Mesenchymal stem cell (in vitro differentiated cells and primary cell): ENCODE measurements around the gene DCUN1D3.
"Not testable (repeated sequence)": the region's sequence is repeated elsewhere in the genome, so short reads cannot be mapped to it uniquely, and the experiment has no call there.

Source experiments
- DNase-seq: peaks from one replicate; pipeline ENCODE4 v3.0.0-alpha.2; 2013
- H2AFZ ChIP-seq: one replicate; pipeline ENCODE4 v1.6.1; 2013; ENCODE audit warnings: low read depth, mild to moderate bottlenecking, control low read depth, inconsistent platforms, low read length, moderate library complexity
- H2AK5ac ChIP-seq: 2 replicates; pipeline ENCODE4 v1.6.1; 2013; ENCODE audit warnings: low read length, moderate library complexity, mild to moderate bottlenecking, inconsistent platforms; ENCODE audit not compliant: severe bottlenecking
- H2BK120ac ChIP-seq: one replicate; pipeline ENCODE4 v1.6.1; 2013; ENCODE audit warnings: low read depth, mild to moderate bottlenecking, inconsistent platforms, low read length, moderate library complexity
- H2BK12ac ChIP-seq, 2 experiments: one replicate each; pipeline ENCODE4 v1.6.1; 2013; ENCODE audit warnings: inconsistent platforms in 2 of 2, low read length in 2 of 2, mild to moderate bottlenecking in 2 of 2, moderate library complexity in 2 of 2, control low read depth in 1 of 2
- H2BK15ac ChIP-seq: one replicate; pipeline ENCODE4 v1.6.1; 2013; ENCODE audit warnings: mild to moderate bottlenecking, low read depth, inconsistent platforms; ENCODE audit not compliant: poor library complexity, severe bottlenecking
- H2BK5ac ChIP-seq: 2 replicates; pipeline ENCODE4 v1.6.1; 2013; ENCODE audit warnings: low read depth, mild to moderate bottlenecking, low read length, control low read depth, inconsistent platforms; ENCODE audit not compliant: poor library complexity, severe bottlenecking
- H3K14ac ChIP-seq, 2 experiments: one replicate each; pipeline ENCODE4 v1.6.1; 2013; ENCODE audit warnings: inconsistent platforms in 2 of 2, low read length in 2 of 2, control low read depth in 1 of 2, mild to moderate bottlenecking in 1 of 2, moderate library complexity in 1 of 2
- H3K18ac ChIP-seq, 2 experiments: one replicate each; pipeline ENCODE4 v1.6.1; 2013; ENCODE audit warnings: inconsistent platforms in 2 of 2, low read length in 2 of 2, control low read depth in 1 of 2, low read depth in 1 of 2, mild to moderate bottlenecking in 1 of 2
- H3K23ac ChIP-seq, 2 experiments: one replicate each; pipeline ENCODE4 v1.6.1; 2013; ENCODE audit warnings: inconsistent platforms in 2 of 2, low read length in 2 of 2, mild to moderate bottlenecking in 2 of 2, moderate library complexity in 2 of 2, control low read depth in 1 of 2
- H3K27ac ChIP-seq: 2 replicates; pipeline ENCODE4 v1.5.1; 2013; ENCODE audit warnings: mild to moderate bottlenecking, moderate library complexity, low read length, control low read depth, inconsistent platforms; ENCODE audit not compliant: poor library complexity, severe bottlenecking
- H3K27me3 ChIP-seq, 2 experiments: 2 replicates each; pipeline versions ENCODE4 v1.6.1 to v1.7.0; 2013; ENCODE audit warnings: low read length in 2 of 2, mild to moderate bottlenecking in 2 of 2, moderate library complexity in 2 of 2, control low read depth in 1 of 2, inconsistent platforms in 1 of 2; ENCODE audit not compliant: control insufficient read depth in 1 of 2, insufficient read depth in 1 of 2
- H3K36me3 ChIP-seq, 2 experiments: 2 replicates each; pipeline versions ENCODE4 v1.6.1 to v1.7.0; 2013; ENCODE audit warnings: low read length in 2 of 2, control low read depth in 1 of 2, inconsistent platforms in 1 of 2, low read depth in 1 of 2, mild to moderate bottlenecking in 1 of 2; ENCODE audit not compliant: insufficient read depth in 2 of 2, control insufficient read depth in 1 of 2
- H3K4ac ChIP-seq, 2 experiments: one replicate each; pipeline ENCODE4 v1.6.1; 2013; ENCODE audit warnings: inconsistent platforms in 2 of 2, low read length in 2 of 2, mild to moderate bottlenecking in 2 of 2, moderate library complexity in 2 of 2, control low read depth in 1 of 2, low read depth in 1 of 2
- H3K4me1 ChIP-seq: 2 replicates; pipeline ENCODE4 v1.6.1; 2013; ENCODE audit warnings: low read depth, low read length, control low read depth; ENCODE audit not compliant: control insufficient read depth, insufficient read depth
- H3K4me2 ChIP-seq: 2 replicates; pipeline ENCODE4 v1.6.1; 2013; ENCODE audit warnings: low read length, mild to moderate bottlenecking, inconsistent platforms; ENCODE audit not compliant: poor library complexity, severe bottlenecking
- H3K4me3 ChIP-seq, 2 experiments: 2 replicates each; pipeline versions ENCODE4 v1.5.1 to v1.7.0; 2013; ENCODE audit warnings: low read length in 2 of 2, mild to moderate bottlenecking in 2 of 2, control low read depth in 1 of 2, low read depth in 1 of 2; ENCODE audit not compliant: insufficient read depth in 1 of 2
- H3K79me1 ChIP-seq: replicated peaks from 2 replicates; pipeline ENCODE4 v1.6.1; 2013; ENCODE audit warnings: mild to moderate bottlenecking, control low read depth, low read length, inconsistent platforms; ENCODE audit not compliant: poor library complexity, severe bottlenecking
- H3K9ac ChIP-seq: 2 replicates; pipeline ENCODE4 v1.7.0; 2013; ENCODE audit warnings: mild to moderate bottlenecking, low read length, moderate library complexity
- H3K9me3 ChIP-seq: 2 replicates; pipeline ENCODE4 v1.7.0; 2013; ENCODE audit warnings: mild to moderate bottlenecking, low read length; ENCODE audit not compliant: control insufficient read depth
- H4K8ac ChIP-seq: one replicate; pipeline ENCODE4 v1.6.1; 2013; ENCODE audit warnings: inconsistent platforms, mild to moderate bottlenecking, low read length, moderate library complexity
- H4K91ac ChIP-seq: one replicate; pipeline ENCODE4 v1.6.1; 2013; ENCODE audit warnings: mild to moderate bottlenecking, low read length, inconsistent platforms
- WGBS: methylation state at CpG from one replicate; pipeline ENCODE4 v1.1.7; 2013; ENCODE audit warnings: mixed read lengths; 5-methylcytosine and 5-hydroxymethylcytosine counted together

DCUN1D3 gene

GRCh38 chr16:20862162-20862960, 37.8 kb downstream of the DCUN1D3 start:
- 98% methylated on average over 21 of the region's 21 CpGs for WGBS
- Histone ChIP-seq H4K91ac (no peak overlapping the region), H2BK120ac (no peak overlapping the region), H3K23ac (peak overlapping the region in 1 of 2 experiments; percentile 23), H2AFZ (no peak overlapping the region), H3K4me2 (no peak overlapping the region), H3K9ac (no peak overlapping the region), H2BK5ac (no peak overlapping the region), H2AK5ac (peak overlapping the region; percentile 26), H3K18ac (no peak overlapping the region), H3K27me3 (no peaks in the 10 kb centered on the region), H3K36me3 (peaks cover 30 to 49% of the 10 kb centered on the region in 2 experiments), H2BK12ac (no peak overlapping the region), H3K4me1 (peaks cover 15% of the 10 kb centered on the region), H3K27ac (no peak overlapping the region), H4K8ac (no peak overlapping the region), H3K9me3 (no peaks in the 10 kb centered on the region), H3K4me3 (no peak overlapping the region), H3K4ac (no peak overlapping the region), H3K79me1 (peaks cover 31% of the 10 kb centered on the region), H2BK15ac (no peak overlapping the region), H3K14ac (no peak overlapping the region)
- no peak for DNase-seq

- Histone ChIP-seq H3K36me3 (peaks cover 26 to 62% of the 10 kb centered on the region in 2 experiments), H3K79me1 (peaks cover 32% of the 10 kb centered on the region)
- H3K14ac ChIP-seq, H2BK15ac ChIP-seq, H3K23ac ChIP-seq, H3K9me3 ChIP-seq, H2BK5ac ChIP-seq, H4K91ac ChIP-seq, H4K8ac ChIP-seq, H3K18ac ChIP-seq, H3K4me2 ChIP-seq, H2AFZ ChIP-seq, H3K9ac ChIP-seq, H3K4me1 ChIP-seq, H3K27ac ChIP-seq, DNase-seq, H2AK5ac ChIP-seq, H2BK12ac ChIP-seq, H3K4me3 ChIP-seq, H3K4ac ChIP-seq, H2BK120ac ChIP-seq, H3K27me3 ChIP-seq: not testable (repeated sequence)
- WGBS: 100% methylated on average over 2 of the region's 4 CpGs
These were observed 39.2 kb downstream of the DCUN1D3 start for GRCh38 chr16:20860995-20861394.

- no peaks in the 10 kb centered on the region for H3K9me3 ChIP-seq
- H3K18ac ChIP-seq: no peak overlapping the region
- no peaks in the 10 kb centered on the region for H3K27me3 ChIP-seq
- no peak overlapping the region for H3K9ac ChIP-seq
- no peak overlapping the region for H3K4me3 ChIP-seq
- H3K23ac ChIP-seq: no peak overlapping the region
- no peak overlapping the region for H3K14ac ChIP-seq
- no peak overlapping the region for H2BK120ac ChIP-seq
- H3K4ac ChIP-seq: no peak overlapping the region
- H2AFZ ChIP-seq: no peak overlapping the region
- peaks cover 5% of the 10 kb centered on the region for H3K4me1 ChIP-seq
- no peak overlapping the region for H3K27ac ChIP-seq
- H2BK15ac ChIP-seq: no peak overlapping the region
- no peak overlapping the region for H3K4me2 ChIP-seq
- 96% methylated on average over 4 of the region's 4 CpGs for WGBS
- peaks cover 26 to 69% of the 10 kb centered on the region in 2 experiments for H3K36me3 ChIP-seq
- H4K91ac ChIP-seq: no peak overlapping the region
- H2AK5ac ChIP-seq: no peak overlapping the region
- no peak overlapping the region for H4K8ac ChIP-seq
- no peak overlapping the region for H2BK12ac ChIP-seq
- H3K79me1 ChIP-seq: peaks cover 38% of the 10 kb centered on the region
- H2BK5ac ChIP-seq: no peak overlapping the region
- DNase-seq: no peak
These were observed 39.8 kb downstream of the DCUN1D3 start for GRCh38 chr16:20860361-20860760.

GRCh38 chr16:20859699-20860098, 40.5 kb downstream of the DCUN1D3 start:
- Histone ChIP-seq H2BK5ac (no peak overlapping the region), H2BK120ac (no peak overlapping the region), H3K36me3 (peaks cover 30 to 75% of the 10 kb centered on the region in 2 experiments), H2BK12ac (no peak overlapping the region), H3K14ac (no peak overlapping the region), H2AK5ac (no peak overlapping the region), H3K79me1 (peaks cover 43% of the 10 kb centered on the region), H2AFZ (no peak overlapping the region), H3K18ac (no peak overlapping the region), H3K9ac (peak overlapping the region; percentile 30), H2BK15ac (no peak overlapping the region), H4K91ac (no peak overlapping the region), H3K4me3 (no peak overlapping the region), H3K4me2 (no peak overlapping the region), H3K9me3 (no peaks in the 10 kb centered on the region), H4K8ac (no peak overlapping the region), H3K4me1 (peaks cover 5% of the 10 kb centered on the region), H3K27ac (no peak overlapping the region), H3K4ac (no peak overlapping the region), H3K27me3 (no peaks in the 10 kb centered on the region), H3K23ac (no peak overlapping the region)
- no peak for DNase-seq
- WGBS: over 99% methylated on average over 4 of the region's 4 CpGs
